ENCODE data around the gene OGFOD3.
"Not testable (repeated sequence)": the region's sequence is repeated elsewhere in the genome, so short reads cannot be mapped to it uniquely, and the experiment has no call there.

OGFOD3 gene, protein sequence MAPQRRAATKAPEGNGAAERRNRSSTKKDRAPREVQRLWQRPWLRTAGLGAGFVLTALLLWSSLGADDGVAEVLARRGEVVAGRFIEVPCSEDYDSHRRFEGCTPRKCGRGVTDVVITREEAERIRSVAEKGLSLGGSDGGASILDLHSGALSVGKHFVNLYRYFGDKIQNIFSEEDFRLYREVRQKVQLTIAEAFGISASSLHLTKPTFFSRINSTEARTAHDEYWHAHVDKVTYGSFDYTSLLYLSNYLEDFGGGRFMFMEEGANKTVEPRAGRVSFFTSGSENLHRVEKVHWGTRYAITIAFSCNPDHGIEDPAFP

DNA sequence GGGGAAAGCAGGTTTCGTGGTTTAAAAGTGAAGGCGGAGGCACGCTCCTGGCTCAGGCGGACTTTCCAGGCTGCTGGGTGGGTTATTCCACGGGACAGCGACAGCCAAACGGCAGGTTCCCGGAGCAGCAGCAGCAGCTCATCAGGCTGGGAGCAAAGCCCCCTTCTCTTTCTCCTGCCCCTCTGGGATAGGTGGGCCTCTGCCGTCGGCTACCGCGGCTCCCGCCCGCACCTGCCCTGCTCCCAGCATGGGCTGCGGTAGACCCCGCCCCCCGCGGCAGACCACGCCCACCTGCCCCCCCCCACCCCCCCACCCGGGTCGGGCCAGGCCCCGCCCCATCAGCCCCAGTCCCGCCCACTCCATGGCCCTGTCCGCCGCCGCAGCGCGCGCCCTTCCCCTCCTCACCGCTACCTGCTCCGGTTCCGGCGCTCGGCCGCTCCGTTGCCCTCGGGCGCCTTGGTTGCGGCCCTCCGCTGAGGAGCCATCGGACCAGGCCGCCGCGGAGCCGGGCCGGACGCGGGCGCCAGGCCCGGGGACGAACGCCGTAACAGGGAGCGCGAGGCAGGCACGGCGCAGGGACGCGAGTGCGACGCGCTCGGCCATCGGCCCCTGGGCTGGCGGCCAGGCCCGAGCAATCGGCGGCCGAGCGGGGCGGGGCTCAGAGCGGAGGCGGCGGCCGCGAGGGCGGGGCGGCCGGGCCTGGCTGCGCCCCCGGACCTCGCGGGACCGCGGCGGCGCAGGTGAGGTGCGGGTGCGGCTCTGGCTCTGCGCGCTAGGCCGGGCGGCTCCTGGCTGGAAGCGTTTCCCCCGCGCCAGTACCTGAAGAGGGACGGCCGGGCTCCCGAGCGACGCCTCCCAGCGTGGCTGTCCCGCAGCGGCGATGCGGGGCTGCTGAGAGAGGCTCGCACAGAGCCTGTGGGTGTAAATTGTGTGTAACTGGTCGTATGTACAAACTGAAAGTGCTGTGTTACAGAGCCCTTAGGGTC lies at the start of gene OGFOD3, which contains the start of gene HEXD:
OGFOD3 (minus strand) TSS at position 586 of the 986 bp plus-strand sequence; CDS start at position 485, 101 bp downstream.
HEXD (plus strand) TSS at position 347 of the 986 bp plus-strand sequence. CDS start 1,453 bp downstream, outside the sequence.
- peak within 1 kb of the TSS; percentile 76 for H3K27ac Mint-ChIP-seq
- H3K9me3 Mint-ChIP-seq, result no peaks in the 10 kb centered on the region
- H3K4me1 Mint-ChIP-seq, result peaks cover 36% of the 10 kb centered on the region
- H3K4me3 Mint-ChIP-seq, result peak within 1 kb of the TSS; percentile 79
- peaks cover 6% of the 10 kb centered on the region for H3K36me3 Mint-ChIP-seq
- no peaks in the 10 kb centered on the region for H3K27me3 Mint-ChIP-seq

DNA sequence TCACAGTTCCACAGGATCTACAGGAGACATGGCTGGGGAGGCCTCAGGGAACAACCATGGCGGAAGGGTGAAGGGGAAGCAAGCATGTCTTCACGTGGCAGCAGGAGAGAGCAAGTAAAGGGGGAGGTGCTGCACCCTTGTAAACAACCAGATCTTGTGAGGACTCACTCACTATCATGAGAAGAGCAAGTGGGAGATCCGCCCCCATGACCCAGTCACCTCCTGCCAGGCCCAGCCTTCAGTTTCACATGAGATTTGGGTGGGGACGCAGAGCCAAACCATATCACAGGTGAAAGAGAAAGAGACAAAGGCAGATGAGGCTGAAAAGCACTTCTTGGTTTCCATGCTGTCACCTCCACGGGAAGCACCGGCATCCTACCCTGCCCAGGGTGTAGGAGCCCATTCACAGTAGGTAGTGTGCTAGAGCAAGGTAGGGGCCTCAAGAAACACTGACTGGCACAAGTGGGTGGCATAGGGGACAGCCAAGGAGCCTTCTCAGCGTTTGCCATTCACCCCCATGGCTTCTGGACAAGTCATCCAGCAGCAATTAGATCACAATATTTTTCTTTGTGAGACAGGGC lies 46.7 kb upstream of the OGFOD3 start:
- H3K4me3 Mint-ChIP-seq, result no peak overlapping the region

DNA sequence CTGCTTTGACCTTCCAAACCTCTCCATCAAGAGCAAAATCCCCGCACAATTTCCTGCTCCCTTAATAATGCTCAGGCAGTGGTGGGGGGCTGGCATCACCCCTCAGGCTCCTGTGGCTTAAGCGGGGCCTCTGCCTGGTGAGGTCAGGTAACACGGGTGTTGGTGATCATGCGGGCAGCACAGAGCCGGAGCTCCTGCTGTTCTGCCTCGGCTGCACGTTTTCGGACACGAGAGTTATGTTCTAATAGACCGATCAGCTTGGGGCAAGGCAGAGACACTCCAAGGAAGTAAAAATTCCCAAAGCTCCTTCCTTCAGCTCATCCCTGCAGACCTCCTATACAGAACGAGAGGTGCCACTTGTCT lies 46.2 kb upstream of the OGFOD3 start:
- Mint-ChIP-seq H3K27me3 (no peaks in the 10 kb centered on the region), H3K9me3 (no peaks in the 10 kb centered on the region), H3K4me1 (peaks cover 30% of the 10 kb centered on the region), H3K36me3 (peaks cover 18% of the 10 kb centered on the region), H3K27ac (no peak overlapping the region), H3K4me3 (no peak overlapping the region)

More for the DNA sequence above, 46.7 kb upstream of the OGFOD3 start:
- H3K36me3 Mint-ChIP-seq, result peaks cover 21% of the 10 kb centered on the region
- H3K9me3 Mint-ChIP-seq, result no peaks in the 10 kb centered on the region
- H3K27me3 Mint-ChIP-seq, result no peaks in the 10 kb centered on the region
- H3K27ac Mint-ChIP-seq, result no peak overlapping the region
- H3K4me1 Mint-ChIP-seq, result peaks cover 26% of the 10 kb centered on the region

DNA sequence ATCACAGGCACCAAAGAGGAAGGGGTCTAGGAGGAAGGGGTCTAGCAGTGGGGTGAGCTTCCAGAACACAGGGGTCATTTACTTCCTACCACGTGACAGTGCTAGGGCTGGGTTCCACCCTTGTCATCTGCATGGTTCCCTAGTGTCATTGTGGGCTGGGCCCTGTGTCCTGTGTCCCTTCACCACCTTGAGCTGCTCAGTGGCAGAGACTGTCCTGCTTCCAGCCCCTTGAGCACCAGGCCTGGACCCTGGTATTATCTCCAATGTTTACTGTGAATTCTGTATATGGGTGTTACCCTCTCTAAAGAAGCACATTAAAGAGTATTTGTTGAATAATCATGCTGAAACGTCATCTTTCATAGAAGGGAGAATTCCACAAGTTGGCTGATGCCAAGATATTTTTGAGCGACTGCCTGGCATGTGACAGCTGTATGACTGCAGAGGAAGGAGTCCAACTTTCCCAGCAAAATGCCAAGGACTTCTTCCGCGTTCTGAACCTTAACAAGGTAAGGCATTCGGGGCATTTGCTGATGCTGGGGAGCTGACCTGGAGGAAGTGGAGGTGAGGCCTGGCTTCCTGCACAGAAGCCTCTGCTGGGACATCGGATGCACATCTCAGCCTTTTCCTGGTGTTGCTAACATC lies 45.7 kb upstream of the OGFOD3 start:
- Mint-ChIP-seq H3K4me3 (no peak overlapping the region), H3K9me3 (no peaks in the 10 kb centered on the region), H3K4me1 (peaks cover 35% of the 10 kb centered on the region), H3K27ac (no peak overlapping the region), H3K36me3 (peaks cover 18% of the 10 kb centered on the region), H3K27me3 (no peaks in the 10 kb centered on the region)

DNA sequence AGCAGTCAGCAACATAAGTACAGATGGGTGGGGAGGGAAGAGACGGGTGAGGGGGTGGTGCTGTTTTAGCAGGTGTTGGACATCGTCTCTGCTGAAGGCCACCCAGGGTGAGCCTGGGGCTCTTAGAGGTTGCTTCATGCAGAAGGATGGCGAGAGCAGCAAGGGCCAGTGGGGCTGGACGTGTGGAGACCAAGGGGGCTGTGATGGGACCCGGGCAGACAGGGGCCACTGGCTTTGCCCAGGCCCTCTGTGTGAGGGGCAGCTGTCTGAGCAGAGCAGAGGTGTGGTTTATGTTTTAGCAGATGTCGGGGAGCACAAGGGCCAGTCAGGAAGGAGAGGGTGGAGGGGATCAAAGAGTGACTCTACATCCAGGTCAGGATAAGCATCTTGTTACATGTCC lies 45.0 kb upstream of the OGFOD3 start:
- peaks cover 37% of the 10 kb centered on the region for H3K4me1 Mint-ChIP-seq
- H3K36me3 Mint-ChIP-seq, result peaks cover 14% of the 10 kb centered on the region
- no peaks in the 10 kb centered on the region for H3K9me3 Mint-ChIP-seq
- no peaks in the 10 kb centered on the region for H3K27me3 Mint-ChIP-seq
- H3K4me3 Mint-ChIP-seq, result no peak overlapping the region
- H3K27ac Mint-ChIP-seq, result no peak overlapping the region

DNA sequence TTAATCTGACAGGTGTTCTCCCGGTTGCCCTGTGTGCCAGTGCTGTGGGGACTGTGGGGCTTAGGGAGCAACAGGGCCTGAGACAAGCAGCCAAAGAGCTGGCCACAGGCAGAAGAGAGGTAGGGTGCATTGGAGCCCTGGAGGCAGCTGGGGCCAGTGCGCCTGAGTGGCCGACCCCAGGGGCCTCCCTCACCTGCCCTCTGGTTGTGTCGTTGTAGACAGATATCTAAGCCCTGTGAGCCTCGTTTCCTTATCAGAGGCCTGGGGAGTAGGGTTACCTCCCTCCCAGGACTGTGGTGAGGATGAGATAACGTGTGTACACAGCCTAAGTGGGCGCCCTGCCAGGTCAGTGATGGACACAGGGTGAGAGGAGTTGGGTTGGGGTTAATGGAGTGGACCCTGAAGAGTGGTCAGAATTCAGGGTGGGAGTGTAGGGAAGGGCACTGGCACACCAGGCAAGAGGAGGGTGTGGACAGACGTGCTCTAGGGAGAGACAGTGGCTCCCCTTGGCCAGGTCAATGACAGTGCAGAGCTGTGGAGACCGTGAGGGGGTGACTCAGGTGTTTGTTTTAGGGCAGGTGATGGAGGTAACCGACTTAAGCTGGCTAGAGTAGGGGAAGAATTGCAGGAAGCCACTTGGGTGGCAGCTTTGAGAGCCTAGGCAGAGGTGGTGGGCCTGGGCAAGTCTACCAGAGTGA lies 43.6 kb upstream of the OGFOD3 start:
- Mint-ChIP-seq H3K9me3 (no peaks in the 10 kb centered on the region), H3K4me3 (no peak overlapping the region), H3K36me3 (peaks cover 14% of the 10 kb centered on the region), H3K27me3 (no peaks in the 10 kb centered on the region), H3K27ac (peak overlapping the region; percentile 24), H3K4me1 (peaks cover 48% of the 10 kb centered on the region)

DNA sequence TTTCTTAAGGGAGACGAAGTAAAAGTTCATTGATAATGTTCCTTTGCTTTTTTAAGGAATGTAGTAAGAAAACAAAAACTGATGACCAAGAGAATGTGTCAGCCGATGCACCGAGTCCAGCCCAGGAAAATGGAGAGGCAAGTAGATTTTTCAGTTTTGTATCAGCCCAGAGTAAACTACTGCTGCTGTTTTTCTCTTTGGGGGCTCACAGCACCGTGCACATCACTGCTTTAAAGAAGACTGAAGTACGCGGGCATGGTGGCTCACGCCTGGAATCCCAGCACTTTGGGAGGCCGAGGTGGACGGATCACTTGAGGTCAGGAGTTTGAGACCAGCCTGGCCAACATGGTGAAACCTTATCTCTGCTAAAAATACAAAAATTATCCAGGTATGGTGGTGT lies 41.5 kb upstream of the OGFOD3 start:
- not testable (repeated sequence) for H3K4me3 Mint-ChIP-seq, H3K27me3 Mint-ChIP-seq, H3K27ac Mint-ChIP-seq, H3K9me3 Mint-ChIP-seq
- Mint-ChIP-seq H3K36me3 (peaks cover 14% of the 10 kb centered on the region), H3K4me1 (peaks cover 42% of the 10 kb centered on the region)

DNA sequence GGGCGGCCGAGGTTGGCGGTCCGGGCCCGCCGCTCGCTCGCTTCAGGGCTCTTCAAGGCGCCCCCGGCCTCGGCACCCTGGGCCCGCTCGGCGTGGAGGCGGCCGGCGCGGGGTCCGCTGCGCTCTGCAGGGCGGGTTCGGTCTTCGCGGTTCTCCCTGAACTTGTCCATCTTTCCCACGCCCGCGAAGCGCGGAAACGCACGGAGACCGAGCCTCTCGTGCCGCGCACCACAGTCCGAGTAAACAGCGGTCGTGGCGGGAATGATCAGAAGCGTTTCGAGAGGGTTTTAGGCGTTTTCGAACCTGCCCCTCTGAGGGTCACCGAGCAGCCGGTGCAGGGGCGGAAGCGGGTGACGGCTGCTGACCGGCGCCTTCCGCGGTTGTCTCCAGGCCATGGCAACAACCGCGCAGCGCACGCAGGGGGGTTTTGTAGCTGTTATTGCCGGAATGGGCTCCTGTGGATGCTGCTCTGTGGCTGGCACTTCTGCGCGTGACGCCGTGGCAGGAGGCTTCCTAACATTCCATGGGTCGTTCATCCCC lies 40.6 kb upstream of the OGFOD3 start:
- Mint-ChIP-seq H3K4me1 (peaks cover 36% of the 10 kb centered on the region), H3K36me3 (peaks cover 8% of the 10 kb centered on the region), H3K4me3 (peak overlapping the region; percentile 91), H3K27ac (no peak overlapping the region), H3K27me3 (no peaks in the 10 kb centered on the region), H3K9me3 (no peaks in the 10 kb centered on the region)

DNA sequence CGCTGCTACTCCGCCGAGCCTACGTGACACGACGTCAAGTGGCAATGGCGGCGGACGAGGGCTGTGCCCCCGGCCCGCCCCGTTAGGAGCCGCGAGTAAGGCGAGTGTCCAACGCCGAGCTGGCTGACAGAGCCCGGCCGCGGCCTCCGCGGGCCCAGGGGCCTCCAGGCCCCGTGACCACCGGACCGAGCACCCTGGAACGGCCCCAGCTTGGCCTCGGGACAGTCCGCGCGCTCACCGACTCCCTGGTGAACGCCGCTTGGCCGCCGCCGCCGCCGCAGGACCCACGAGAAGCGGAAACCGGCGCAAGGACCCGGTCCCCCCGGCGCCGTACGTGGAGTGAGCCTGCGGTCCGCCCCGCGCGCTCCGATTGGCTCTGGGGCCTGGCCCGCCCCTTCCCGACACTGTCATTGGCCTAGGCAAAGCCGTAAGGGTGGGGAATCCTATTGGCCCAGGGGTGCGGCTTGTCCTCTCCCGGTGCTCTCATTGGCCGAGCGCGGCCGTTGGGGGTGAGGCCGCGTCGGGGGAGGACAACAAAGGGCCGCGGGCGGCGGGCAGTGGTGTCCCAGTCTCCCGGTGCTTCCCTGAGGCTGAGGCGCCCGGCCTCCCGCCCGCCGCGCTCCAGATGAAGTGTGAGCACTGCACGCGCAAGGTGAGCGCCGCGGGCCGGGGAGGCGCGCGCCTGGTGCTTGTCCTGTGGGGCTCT lies 39.9 kb upstream of the OGFOD3 start, which contains the start of gene NARF:
NARF (plus strand) TSS at position 563 of the 706 bp plus-strand sequence; CDS start at position 626, 63 bp downstream.
- H3K27me3 Mint-ChIP-seq, result no peaks in the 10 kb centered on the region
- H3K4me1 Mint-ChIP-seq, result peaks cover 36% of the 10 kb centered on the region
- H3K27ac Mint-ChIP-seq, result peak within 1 kb of the TSS; percentile 99
- H3K4me3 Mint-ChIP-seq, result peak within 1 kb of the TSS; percentile 91
- peaks cover 8% of the 10 kb centered on the region for H3K36me3 Mint-ChIP-seq
- H3K9me3 Mint-ChIP-seq, result no peaks in the 10 kb centered on the region

DNA sequence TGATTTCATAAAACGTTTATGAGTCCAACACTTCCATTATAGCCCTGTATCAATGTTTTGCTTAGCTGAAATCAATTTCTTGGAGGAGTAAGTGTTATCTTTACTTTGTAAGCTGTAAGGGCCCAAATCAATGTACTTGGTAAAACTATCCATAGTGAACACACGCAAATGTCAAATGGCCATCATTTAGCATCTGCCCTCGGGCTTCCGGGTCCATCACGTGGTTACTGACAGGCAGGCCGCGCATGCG lies 39.5 kb upstream of the OGFOD3 start:
- H3K27me3 Mint-ChIP-seq, result no peaks in the 10 kb centered on the region
- peak overlapping the region; percentile 99 for H3K27ac Mint-ChIP-seq
- peaks cover 8% of the 10 kb centered on the region for H3K36me3 Mint-ChIP-seq
- peaks cover 39% of the 10 kb centered on the region for H3K4me1 Mint-ChIP-seq
- peak overlapping the region; percentile 91 for H3K4me3 Mint-ChIP-seq
- H3K9me3 Mint-ChIP-seq, result no peaks in the 10 kb centered on the region

DNA sequence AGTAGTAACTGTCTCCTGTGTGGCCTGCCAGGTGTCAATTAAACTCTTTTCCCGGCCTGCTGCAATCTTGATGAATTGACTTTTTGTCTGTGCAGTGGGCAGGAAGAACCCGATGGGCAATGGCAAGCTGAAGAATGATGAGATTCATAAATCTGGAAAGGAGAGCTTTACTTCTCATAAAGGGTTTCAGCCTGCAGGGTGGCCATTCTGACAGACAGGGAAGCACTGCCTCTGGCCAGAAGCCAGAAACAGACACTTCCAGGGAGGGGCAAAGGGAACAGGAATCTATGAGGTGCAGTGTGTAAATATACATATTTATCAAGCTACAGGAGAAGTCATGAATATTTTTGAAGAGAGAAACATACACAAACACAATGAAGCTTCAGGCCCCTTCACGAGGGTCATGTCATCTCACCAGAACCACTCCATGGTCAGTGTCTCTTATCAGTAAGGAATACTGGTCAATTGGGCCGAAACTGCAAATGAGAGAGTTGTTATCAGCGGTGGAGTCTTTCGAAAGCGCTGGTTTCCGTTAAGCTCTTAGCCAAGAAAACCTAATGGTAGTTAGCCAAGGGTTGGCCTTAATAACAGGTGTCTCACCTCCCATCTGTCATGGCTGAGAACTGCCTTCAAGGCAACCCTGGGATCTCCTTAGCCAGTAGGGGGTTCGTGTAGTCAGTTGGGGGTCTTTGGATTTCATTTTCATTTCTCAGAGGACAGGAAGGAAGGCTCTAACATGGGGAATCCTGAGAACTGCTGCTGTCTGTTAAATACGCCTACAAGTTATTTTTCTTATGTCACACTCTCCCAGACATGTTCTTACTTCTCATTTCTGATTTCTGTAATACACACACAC lies 38.9 kb upstream of the OGFOD3 start:
- Mint-ChIP-seq H3K27ac (peak overlapping the region; percentile 99), H3K27me3 (no peaks in the 10 kb centered on the region), H3K36me3 (peaks cover 4% of the 10 kb centered on the region), H3K9me3 (no peaks in the 10 kb centered on the region), H3K4me1 (peaks cover 37% of the 10 kb centered on the region), H3K4me3 (peak overlapping the region; percentile 91)

DNA sequence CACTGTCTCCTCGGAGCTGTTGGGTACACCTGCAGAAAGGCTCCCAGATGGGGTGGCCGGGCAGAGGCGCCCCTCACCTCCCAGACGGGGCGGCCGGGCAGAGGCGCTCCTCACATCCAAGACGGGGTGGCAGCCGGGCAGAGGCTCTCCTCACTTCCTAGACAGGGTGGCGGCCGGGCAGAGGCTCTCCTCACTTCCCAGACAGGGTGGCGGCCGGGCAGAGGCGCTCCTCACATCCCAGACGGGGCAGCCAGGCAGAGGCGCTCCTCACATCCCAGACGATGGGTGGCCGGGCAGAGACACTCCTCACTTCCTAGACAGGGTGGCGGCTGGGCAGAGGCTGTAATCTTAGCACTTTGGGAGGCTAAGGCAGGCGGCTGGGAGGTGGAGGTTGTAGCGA lies 35.3 kb upstream of the OGFOD3 start:
- H3K4me3 Mint-ChIP-seq, H3K27me3 Mint-ChIP-seq, H3K9me3 Mint-ChIP-seq, H3K36me3 Mint-ChIP-seq: not testable (repeated sequence)
- Mint-ChIP-seq H3K4me1 (peaks cover 41% of the 10 kb centered on the region), H3K27ac (peak overlapping the region; percentile 65)

DNA sequence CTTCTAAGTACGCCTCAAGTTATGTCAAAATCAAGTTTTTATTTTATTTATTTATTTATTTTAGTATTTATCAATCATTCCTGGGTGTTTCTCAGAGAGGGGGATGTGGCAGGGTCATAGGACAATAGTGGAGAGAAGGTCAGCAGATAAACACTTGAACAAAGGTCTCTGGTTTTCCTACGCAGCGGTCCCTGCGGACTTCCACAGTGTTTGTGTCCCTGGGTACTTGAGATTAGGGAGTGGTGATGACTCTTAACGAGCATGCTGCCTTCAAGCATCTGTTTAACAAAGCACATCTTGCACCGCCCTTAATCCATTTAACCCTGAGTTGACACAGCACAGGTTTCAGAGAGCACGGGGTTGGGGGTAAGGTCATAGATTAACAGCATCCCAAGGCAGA lies 34.8 kb upstream of the OGFOD3 start:
- peak overlapping the region; percentile 4 for H3K27ac Mint-ChIP-seq

More for the DNA sequence above, 34.8 kb upstream of the OGFOD3 start:
- not testable (repeated sequence) for H3K36me3 Mint-ChIP-seq, H3K27me3 Mint-ChIP-seq, H3K9me3 Mint-ChIP-seq
- peaks cover 42% of the 10 kb centered on the region for H3K4me1 Mint-ChIP-seq
- peak overlapping the region; percentile 15 for H3K4me3 Mint-ChIP-seq

Measured in activated naive CD4-positive, alpha-beta T cell treated with anti-CD3 and anti-CD28 coated beads, Interleukin-2, amount 50 U/mL, for 24 hours (primary cell).